ENCODE results near the gene PIAS1. TPM values are rescaled to one million over a fixed set of nuclear protein-coding genes. Genes with fewer than 3 reads are reported as not detected.
A peak's percentile ranks its signal among the peaks of the same experiment; 100 is the strongest.
"Not testable (repeated sequence)": the region's sequence is repeated elsewhere in the genome, so short reads cannot be mapped to it uniquely, and the experiment has no call there.

The PIAS1 gene
- polyA plus RNA-seq, 2 donors: 10.6 to 13.9 TPM

- Histone ChIP-seq H3K27ac (ENCODE audit: low read depth in 2 of 2, low read length in 1 of 2) (peak overlapping the region in 1 of 2 donors; percentile 13), H3K27me3 (ENCODE audit: control insufficient read depth in 1 of 2, insufficient read depth in 2 of 2, low read length in 2 of 2) (no peaks in the 10 kb centered on the region), H3K4me3 (ENCODE audit: low read depth in 1 of 2, low read length in 2 of 2) (peak overlapping the region; percentile 83 to 93), H3K9me3 (ENCODE audit: control insufficient read depth in 2 of 2, insufficient read depth in 1 of 2, low read depth in 1 of 2, low read length in 1 of 2) (no peaks in the 10 kb centered on the region), H3K4me1 (ENCODE audit: control insufficient read depth in 2 of 2, insufficient read depth in 2 of 2, low read length in 1 of 2) (peaks cover 3 to 12% of the 10 kb centered on the region in 2 donors), H3K36me3 (ENCODE audit: control insufficient read depth in 2 of 2, insufficient read depth in 2 of 2, low read length in 1 of 2) (no peaks in the 10 kb centered on the region)
- WGBS, 2 donors: 53 to 54% methylated on average over 20 of the region's 20 CpGs
These were observed 176.3 kb downstream of the PIAS1 start for GRCh38 chr15:68230157-68231100.

DNA sequence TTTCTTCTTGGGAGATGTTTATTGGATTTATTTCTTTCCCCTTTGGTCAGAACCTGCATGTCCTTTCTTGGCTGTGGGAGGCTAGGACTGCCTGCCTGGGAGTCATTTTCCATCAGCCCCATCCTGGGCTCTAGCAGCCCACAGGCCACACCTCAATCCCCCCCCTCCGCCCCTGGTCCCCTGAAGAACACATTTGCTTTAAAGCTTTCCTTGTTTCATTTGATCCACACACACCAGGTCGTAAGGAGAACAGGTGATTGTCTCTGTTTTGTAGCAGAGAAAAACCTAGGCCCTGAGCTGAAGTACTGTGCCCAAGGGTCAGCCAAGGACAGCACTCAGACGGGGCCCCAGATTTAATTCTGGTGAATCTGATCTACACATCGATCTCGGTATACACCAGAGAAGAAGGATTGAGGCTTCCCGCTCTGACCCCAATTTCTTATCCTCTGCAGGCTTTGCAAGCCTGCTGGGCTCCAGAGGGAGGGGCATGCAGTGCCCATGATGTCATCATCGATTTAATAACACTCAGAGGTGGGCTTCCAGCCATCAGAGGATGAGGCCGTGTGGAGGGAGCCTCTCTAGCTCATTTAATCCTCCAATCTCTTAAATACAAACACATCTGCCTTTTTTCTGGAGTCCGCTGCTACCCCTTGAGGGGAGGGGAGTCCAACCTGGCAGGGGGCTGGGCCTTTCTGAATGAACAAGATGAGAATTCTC, 177.1 kb downstream of the PIAS1 start:
- Histone ChIP-seq H3K36me3 (ENCODE audit: control insufficient read depth in 2 of 2, insufficient read depth in 2 of 2, low read length in 1 of 2) (no peaks in the 10 kb centered on the region), H3K4me3 (ENCODE audit: low read depth in 1 of 2, low read length in 2 of 2) (no peak overlapping the region), H3K4me1 (ENCODE audit: control insufficient read depth in 2 of 2, insufficient read depth in 2 of 2, low read length in 1 of 2) (peaks cover 3 to 12% of the 10 kb centered on the region in 2 donors), H3K27me3 (ENCODE audit: control insufficient read depth in 1 of 2, insufficient read depth in 2 of 2, low read length in 2 of 2) (no peaks in the 10 kb centered on the region), H3K27ac (ENCODE audit: low read depth in 2 of 2, low read length in 1 of 2) (no peak overlapping the region), H3K9me3 (ENCODE audit: control insufficient read depth in 2 of 2, insufficient read depth in 1 of 2, low read depth in 1 of 2, low read length in 1 of 2) (no peaks in the 10 kb centered on the region)
- 79 to 84% methylated on average over 9 of the region's 9 CpGs for WGBS, 2 donors

DNA sequence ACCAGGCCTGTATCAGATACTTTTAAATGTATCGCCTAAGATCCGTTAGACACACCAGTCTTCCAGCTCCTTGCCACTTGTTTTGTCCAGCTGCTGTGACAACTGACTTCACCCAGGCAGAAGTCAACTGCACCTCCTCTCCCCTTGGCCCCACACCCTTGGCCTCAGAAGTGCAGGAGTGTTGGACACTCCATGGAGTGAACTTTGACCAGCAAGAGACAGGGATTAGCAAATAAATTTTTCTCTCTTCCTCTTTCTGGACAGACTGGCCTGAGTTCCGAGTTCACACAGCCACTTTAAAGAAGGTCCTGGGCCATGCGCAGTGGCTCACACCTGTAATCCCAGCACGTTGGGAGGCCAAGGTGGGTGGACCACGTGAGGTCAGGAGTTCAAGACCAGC, 178.3 kb downstream of the PIAS1 start:
- no peak overlapping the region for H3K4me3 ChIP-seq (ENCODE audit: low read depth in 1 of 2, low read length in 2 of 2)
- H3K27me3 ChIP-seq (ENCODE audit: control insufficient read depth in 1 of 2, insufficient read depth in 2 of 2, low read length in 2 of 2): no peaks in the 10 kb centered on the region
- H3K9me3 ChIP-seq (ENCODE audit: control insufficient read depth in 2 of 2, insufficient read depth in 1 of 2, low read depth in 1 of 2, low read length in 1 of 2): no peaks in the 10 kb centered on the region
- no peaks in the 10 kb centered on the region for H3K36me3 ChIP-seq (ENCODE audit: control insufficient read depth in 2 of 2, insufficient read depth in 2 of 2, low read length in 1 of 2)
- WGBS, 2 donors: 78 to 91% methylated on average over 6 of the region's 6 CpGs
- no peak overlapping the region for H3K27ac ChIP-seq (ENCODE audit: low read depth in 2 of 2, low read length in 1 of 2)
- peaks cover 3 to 11% of the 10 kb centered on the region in 2 donors for H3K4me1 ChIP-seq (ENCODE audit: control insufficient read depth in 2 of 2, insufficient read depth in 2 of 2, low read length in 1 of 2)

DNA sequence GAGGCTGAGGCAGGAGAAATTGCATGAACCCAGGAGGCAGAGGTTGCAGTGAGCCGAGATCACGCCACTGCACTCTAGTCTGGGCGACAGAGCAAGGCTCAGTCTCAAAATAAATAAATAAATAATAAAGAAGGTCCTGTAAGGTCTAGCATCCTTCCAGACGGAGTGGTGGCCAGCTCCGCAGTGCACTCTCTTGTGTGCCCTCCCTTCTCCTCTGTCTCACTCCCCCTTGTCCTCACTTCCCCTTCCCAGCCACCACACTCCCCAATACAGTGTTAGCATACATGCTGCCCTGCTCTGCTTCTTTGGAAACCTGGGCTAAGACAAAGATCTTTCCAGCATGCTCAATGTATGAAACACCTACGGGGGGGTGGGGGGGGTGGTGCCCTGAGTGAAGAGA, 178.8 kb downstream of the PIAS1 start:
- H3K27me3 ChIP-seq (ENCODE audit: control insufficient read depth in 1 of 2, insufficient read depth in 2 of 2, low read length in 2 of 2): no peaks in the 10 kb centered on the region
- H3K27ac ChIP-seq (ENCODE audit: low read depth in 2 of 2, low read length in 1 of 2): no peak overlapping the region
- no peaks in the 10 kb centered on the region for H3K36me3 ChIP-seq (ENCODE audit: control insufficient read depth in 2 of 2, insufficient read depth in 2 of 2, low read length in 1 of 2)
- H3K4me3 ChIP-seq (ENCODE audit: low read depth in 1 of 2, low read length in 2 of 2): no peak overlapping the region
- H3K9me3 ChIP-seq (ENCODE audit: control insufficient read depth in 2 of 2, insufficient read depth in 1 of 2, low read depth in 1 of 2, low read length in 1 of 2): no peaks in the 10 kb centered on the region
- 92 to 98% methylated on average over 6 of the region's 6 CpGs for WGBS, 2 donors
- H3K4me1 ChIP-seq (ENCODE audit: control insufficient read depth in 2 of 2, insufficient read depth in 2 of 2, low read length in 1 of 2): peaks cover 0 to 7% of the 10 kb centered on the region in 2 donors

DNA sequence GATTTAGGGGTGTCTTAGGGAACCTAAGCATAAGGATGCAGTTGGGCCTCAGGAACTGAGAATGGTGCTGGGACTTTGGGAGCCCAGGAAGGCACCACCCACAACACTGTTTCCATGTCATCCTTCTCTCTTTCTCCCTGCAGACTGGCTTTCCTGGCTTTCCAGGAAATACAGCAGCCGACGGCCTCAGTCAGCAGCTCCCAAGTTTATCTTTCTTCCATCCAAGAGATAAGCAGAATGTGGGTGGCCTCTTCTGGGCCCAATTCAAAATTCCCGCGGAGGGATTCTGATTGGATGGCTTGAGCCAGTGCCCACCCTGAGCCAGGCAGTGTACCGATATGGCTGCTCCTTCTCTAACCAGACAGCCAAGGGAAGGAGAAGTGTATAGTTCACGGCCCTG, 179.9 kb downstream of the PIAS1 start:
- no peaks in the 10 kb centered on the region for H3K4me1 ChIP-seq (ENCODE audit: control insufficient read depth in 2 of 2, insufficient read depth in 2 of 2, low read length in 1 of 2)
- H3K27ac ChIP-seq (ENCODE audit: low read depth in 2 of 2, low read length in 1 of 2): no peak overlapping the region
- H3K27me3 ChIP-seq (ENCODE audit: control insufficient read depth in 1 of 2, insufficient read depth in 2 of 2, low read length in 2 of 2): no peaks in the 10 kb centered on the region
- no peaks in the 10 kb centered on the region for H3K36me3 ChIP-seq (ENCODE audit: control insufficient read depth in 2 of 2, insufficient read depth in 2 of 2, low read length in 1 of 2)
- H3K4me3 ChIP-seq (ENCODE audit: low read depth in 1 of 2, low read length in 2 of 2): no peak overlapping the region
- no peaks in the 10 kb centered on the region for H3K9me3 ChIP-seq (ENCODE audit: control insufficient read depth in 2 of 2, insufficient read depth in 1 of 2, low read depth in 1 of 2, low read length in 1 of 2)
- 62 to 72% methylated on average over 6 of the region's 6 CpGs for WGBS, 2 donors

DNA sequence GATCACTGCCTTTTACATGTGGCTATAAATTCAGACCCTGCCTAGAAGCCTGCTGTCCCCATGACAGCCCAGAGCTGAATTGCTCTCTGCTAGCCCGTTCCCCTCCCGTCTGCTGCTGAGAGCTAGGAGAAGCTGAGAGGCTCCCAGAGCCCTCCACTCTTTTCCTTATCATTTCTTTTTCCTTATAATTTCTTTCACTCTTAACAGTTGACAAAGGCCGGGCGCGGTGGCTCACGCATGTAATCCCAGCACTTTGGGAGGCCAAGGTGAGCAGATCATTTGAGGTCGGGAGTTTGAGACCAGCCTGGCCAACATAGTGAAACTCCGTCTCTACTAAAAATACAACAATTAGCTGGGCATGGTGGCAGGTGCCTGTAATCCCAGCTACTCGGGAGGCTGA, 180.4 kb downstream of the PIAS1 start:
- H3K36me3 ChIP-seq (ENCODE audit: control insufficient read depth in 2 of 2, insufficient read depth in 2 of 2, low read length in 1 of 2); H3K4me3 ChIP-seq (ENCODE audit: low read depth in 1 of 2, low read length in 2 of 2); H3K4me1 ChIP-seq (ENCODE audit: control insufficient read depth in 2 of 2, insufficient read depth in 2 of 2, low read length in 1 of 2); H3K27ac ChIP-seq (ENCODE audit: low read depth in 2 of 2, low read length in 1 of 2); H3K27me3 ChIP-seq (ENCODE audit: control insufficient read depth in 1 of 2, insufficient read depth in 2 of 2, low read length in 2 of 2); H3K9me3 ChIP-seq (ENCODE audit: control insufficient read depth in 2 of 2, insufficient read depth in 1 of 2, low read depth in 1 of 2, low read length in 1 of 2): not testable (repeated sequence)
- WGBS, 2 donors: 87 to 88% methylated on average over 9 of the region's 9 CpGs

DNA sequence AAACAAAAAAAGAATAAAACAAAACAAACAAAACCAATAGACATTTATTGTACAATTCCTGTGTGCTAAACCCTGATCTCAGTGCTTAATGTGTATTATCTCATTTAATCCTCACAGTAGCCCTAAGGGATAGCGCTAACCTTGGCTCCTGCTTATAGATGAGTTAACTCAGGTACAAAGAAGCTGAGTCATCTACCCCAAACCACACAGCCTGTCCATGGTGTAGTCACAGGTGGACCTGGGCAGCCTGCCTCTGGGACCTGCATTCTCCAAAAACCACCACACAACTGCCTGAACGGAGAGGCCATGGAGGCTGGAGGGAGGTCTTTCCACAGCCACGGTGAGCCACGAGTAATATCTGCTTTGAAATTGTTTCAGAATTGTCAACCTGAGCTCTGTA, 180.9 kb downstream of the PIAS1 start:
- Histone ChIP-seq H3K27me3 (ENCODE audit: control insufficient read depth in 1 of 2, insufficient read depth in 2 of 2, low read length in 2 of 2) (no peaks in the 10 kb centered on the region), H3K36me3 (ENCODE audit: control insufficient read depth in 2 of 2, insufficient read depth in 2 of 2, low read length in 1 of 2) (no peaks in the 10 kb centered on the region), H3K9me3 (ENCODE audit: control insufficient read depth in 2 of 2, insufficient read depth in 1 of 2, low read depth in 1 of 2, low read length in 1 of 2) (no peaks in the 10 kb centered on the region), H3K27ac (ENCODE audit: low read depth in 2 of 2, low read length in 1 of 2) (no peak overlapping the region), H3K4me3 (ENCODE audit: low read depth in 1 of 2, low read length in 2 of 2) (no peak overlapping the region), H3K4me1 (ENCODE audit: control insufficient read depth in 2 of 2, insufficient read depth in 2 of 2, low read length in 1 of 2) (no peaks in the 10 kb centered on the region)
- WGBS, 2 donors: 72 to 78% methylated on average over 4 of the region's 4 CpGs

DNA sequence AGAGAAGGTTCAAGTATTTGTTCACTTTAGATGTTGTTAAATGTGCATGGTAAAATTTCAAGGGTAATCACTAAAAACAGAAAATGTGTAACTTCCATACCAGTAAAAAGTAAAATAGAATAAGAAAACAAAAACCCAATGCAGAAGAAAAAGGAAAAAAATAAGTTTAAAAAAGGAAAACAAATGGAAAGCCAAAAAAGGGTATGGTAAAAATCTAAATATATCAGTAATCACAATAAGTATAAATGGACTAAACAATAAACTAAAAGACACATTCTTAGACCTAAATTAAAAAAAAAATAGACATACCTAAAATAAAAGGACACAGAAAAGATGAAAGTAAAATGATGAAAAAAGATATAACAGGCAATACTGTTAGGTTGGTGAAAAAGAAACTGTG, 184.9 kb downstream of the PIAS1 start:
- no peaks in the 10 kb centered on the region for H3K27me3 ChIP-seq (ENCODE audit: control insufficient read depth in 1 of 2, insufficient read depth in 2 of 2, low read length in 2 of 2)
- H3K9me3 ChIP-seq (ENCODE audit: control insufficient read depth in 2 of 2, insufficient read depth in 1 of 2, low read depth in 1 of 2, low read length in 1 of 2): no peaks in the 10 kb centered on the region
- H3K36me3 ChIP-seq (ENCODE audit: control insufficient read depth in 2 of 2, insufficient read depth in 2 of 2, low read length in 1 of 2): no peaks in the 10 kb centered on the region
- H3K4me3 ChIP-seq (ENCODE audit: low read depth in 1 of 2, low read length in 2 of 2): no peak overlapping the region
- no peak overlapping the region for H3K27ac ChIP-seq (ENCODE audit: low read depth in 2 of 2, low read length in 1 of 2)
- no peaks in the 10 kb centered on the region for H3K4me1 ChIP-seq (ENCODE audit: control insufficient read depth in 2 of 2, insufficient read depth in 2 of 2, low read length in 1 of 2)

- no peaks in the 10 kb centered on the region for H3K36me3 ChIP-seq (ENCODE audit: control insufficient read depth in 2 of 2, insufficient read depth in 2 of 2, low read length in 1 of 2)
- no peak overlapping the region for H3K27ac ChIP-seq (ENCODE audit: low read depth in 2 of 2, low read length in 1 of 2)
- WGBS, 2 donors: 79 to 82% methylated on average over 5 of the region's 5 CpGs
These were observed 187.2 kb downstream of the PIAS1 start for GRCh38 chr15:68241088-68241935.

More at GRCh38 chr15:68241088-68241935, 187.2 kb downstream of the PIAS1 start:
- Histone ChIP-seq H3K27me3 (ENCODE audit: control insufficient read depth in 1 of 2, insufficient read depth in 2 of 2, low read length in 2 of 2) (no peaks in the 10 kb centered on the region), H3K9me3 (ENCODE audit: control insufficient read depth in 2 of 2, insufficient read depth in 1 of 2, low read depth in 1 of 2, low read length in 1 of 2) (no peaks in the 10 kb centered on the region), H3K4me1 (ENCODE audit: control insufficient read depth in 2 of 2, insufficient read depth in 2 of 2, low read length in 1 of 2) (no peaks in the 10 kb centered on the region), H3K4me3 (ENCODE audit: low read depth in 1 of 2, low read length in 2 of 2) (no peak overlapping the region)

Data from esophagus (tissue), 2 donors.